ENCODE data around the gene RIPOR3. TPM values are rescaled to one million over a fixed set of nuclear protein-coding genes. Genes with fewer than 3 reads are reported as not detected.
A peak's percentile ranks its signal among the peaks of the same experiment; 100 is the strongest.

RIPOR3 gene
- total and polyA plus RNA-seq, 5 donors from 2014 or later: 0.69 to 1.9 (median 1.3) TPM

- Histone ChIP-seq H3K4me1 (ENCODE audit: control insufficient read depth, insufficient read depth, low read length, poor library complexity, severe bottlenecking) (no peaks in the 10 kb centered on the region), H3K27me3 (ENCODE audit: control insufficient read depth, insufficient read depth, low read length) (no peaks in the 10 kb centered on the region), H3K27ac (ENCODE audit: insufficient read depth, low read length, poor library complexity, severe bottlenecking) (no peak overlapping the region), H3K9me3 (ENCODE audit: control insufficient read depth in 2 of 2, low read length in 2 of 2) (no peaks in the 10 kb centered on the region), H3K4me3 (ENCODE audit: low read depth, low read length) (no peak overlapping the region), H3K36me3 (ENCODE audit: control insufficient read depth, insufficient read depth, low read length) (no peaks in the 10 kb centered on the region)
- Mint-ChIP-seq H3K9me3 (no peaks in the 10 kb centered on the region), H3K4me3 (no peak overlapping the region), H3K27ac (no peak overlapping the region), H3K4me1 (no peaks in the 10 kb centered on the region), H3K27me3 (peaks cover 10% of the 10 kb centered on the region), H3K36me3 (no peaks in the 10 kb centered on the region)
- DNase-seq (no peak), ATAC-seq (ENCODE audit: low read depth in 2 of 2) (no peak)
These were observed 81.1 kb downstream of the RIPOR3 start for GRCh38 chr20:50610212-50610718.

- H3K36me3 ChIP-seq (ENCODE audit: control insufficient read depth, insufficient read depth, low read length): no peaks in the 10 kb centered on the region
- H3K9me3 ChIP-seq (ENCODE audit: control insufficient read depth in 2 of 2, low read length in 2 of 2): no peaks in the 10 kb centered on the region
- no peaks in the 10 kb centered on the region for H3K4me1 ChIP-seq (ENCODE audit: control insufficient read depth, insufficient read depth, low read length, poor library complexity, severe bottlenecking)
- no peak for DNase-seq
- no peak overlapping the region for H3K4me3 Mint-ChIP-seq
- H3K27ac ChIP-seq (ENCODE audit: insufficient read depth, low read length, poor library complexity, severe bottlenecking): no peak overlapping the region
- no peaks in the 10 kb centered on the region for H3K4me1 Mint-ChIP-seq
- no peak overlapping the region for H3K27ac Mint-ChIP-seq
- peaks cover 13% of the 10 kb centered on the region for H3K27me3 Mint-ChIP-seq
- H3K9me3 Mint-ChIP-seq: no peaks in the 10 kb centered on the region
- H3K36me3 Mint-ChIP-seq: no peaks in the 10 kb centered on the region
- ATAC-seq (ENCODE audit: low read depth in 2 of 2): no peak
- no peaks in the 10 kb centered on the region for H3K27me3 ChIP-seq (ENCODE audit: control insufficient read depth, insufficient read depth, low read length)
- no peak overlapping the region for H3K4me3 ChIP-seq (ENCODE audit: low read depth, low read length)
These were observed 81.8 kb downstream of the RIPOR3 start for GRCh38 chr20:50609438-50609989.

GRCh38 chr20:50608750-50609104, 82.6 kb downstream of the RIPOR3 start:
- H3K4me1 ChIP-seq (ENCODE audit: control insufficient read depth, insufficient read depth, low read length, poor library complexity, severe bottlenecking): no peaks in the 10 kb centered on the region
- H3K27me3 ChIP-seq (ENCODE audit: control insufficient read depth, insufficient read depth, low read length): no peaks in the 10 kb centered on the region
- ATAC-seq (ENCODE audit: low read depth in 2 of 2): no peak
- no peak for DNase-seq
- no peaks in the 10 kb centered on the region for H3K36me3 Mint-ChIP-seq
- no peak overlapping the region for H3K4me3 ChIP-seq (ENCODE audit: low read depth, low read length)
- no peaks in the 10 kb centered on the region for H3K9me3 ChIP-seq (ENCODE audit: control insufficient read depth in 2 of 2, low read length in 2 of 2)
- H3K27me3 Mint-ChIP-seq: peaks cover 20% of the 10 kb centered on the region
- H3K36me3 ChIP-seq (ENCODE audit: control insufficient read depth, insufficient read depth, low read length): no peaks in the 10 kb centered on the region
- no peak overlapping the region for H3K4me3 Mint-ChIP-seq
- no peaks in the 10 kb centered on the region for H3K9me3 Mint-ChIP-seq
- no peak overlapping the region for H3K27ac Mint-ChIP-seq
- no peaks in the 10 kb centered on the region for H3K4me1 Mint-ChIP-seq
- H3K27ac ChIP-seq (ENCODE audit: insufficient read depth, low read length, poor library complexity, severe bottlenecking): no peak overlapping the region

GRCh38 chr20:50607850-50608749, 83.2 kb downstream of the RIPOR3 start:
- Histone ChIP-seq H3K9me3 (ENCODE audit: control insufficient read depth in 2 of 2, low read length in 2 of 2) (no peaks in the 10 kb centered on the region), H3K27ac (ENCODE audit: insufficient read depth, low read length, poor library complexity, severe bottlenecking) (no peak overlapping the region), H3K36me3 (ENCODE audit: control insufficient read depth, insufficient read depth, low read length) (no peaks in the 10 kb centered on the region), H3K27me3 (ENCODE audit: control insufficient read depth, insufficient read depth, low read length) (no peaks in the 10 kb centered on the region), H3K4me1 (ENCODE audit: control insufficient read depth, insufficient read depth, low read length, poor library complexity, severe bottlenecking) (no peaks in the 10 kb centered on the region), H3K4me3 (ENCODE audit: low read depth, low read length) (no peak overlapping the region)
- peak overlapping the region in 1 of 3 donors; percentile 74 for H3K27ac Mint-ChIP-seq
- DNase-seq: no peak
- H3K9me3 Mint-ChIP-seq: no peaks in the 10 kb centered on the region
- H3K4me3 Mint-ChIP-seq: no peak overlapping the region
- no peaks in the 10 kb centered on the region for H3K36me3 Mint-ChIP-seq
- no peaks in the 10 kb centered on the region for H3K4me1 Mint-ChIP-seq
- H3K27me3 Mint-ChIP-seq: peaks cover 25% of the 10 kb centered on the region
- ATAC-seq (ENCODE audit: low read depth in 2 of 2): no peak

- no peak overlapping the region for H3K27ac Mint-ChIP-seq
- H3K27me3 Mint-ChIP-seq: peaks cover 27% of the 10 kb centered on the region
- Histone ChIP-seq H3K4me3 (ENCODE audit: low read depth, low read length) (no peak overlapping the region), H3K27me3 (ENCODE audit: control insufficient read depth, insufficient read depth, low read length) (no peaks in the 10 kb centered on the region), H3K27ac (ENCODE audit: insufficient read depth, low read length, poor library complexity, severe bottlenecking) (no peak overlapping the region), H3K9me3 (ENCODE audit: control insufficient read depth in 2 of 2, low read length in 2 of 2) (no peaks in the 10 kb centered on the region), H3K4me1 (ENCODE audit: control insufficient read depth, insufficient read depth, low read length, poor library complexity, severe bottlenecking) (no peaks in the 10 kb centered on the region), H3K36me3 (ENCODE audit: control insufficient read depth, insufficient read depth, low read length) (no peaks in the 10 kb centered on the region)
- H3K36me3 Mint-ChIP-seq: no peaks in the 10 kb centered on the region
- no peak overlapping the region for H3K4me3 Mint-ChIP-seq
- DNase-seq (no peak), ATAC-seq (ENCODE audit: low read depth in 2 of 2) (no peak)
- H3K9me3 Mint-ChIP-seq: no peaks in the 10 kb centered on the region
- H3K4me1 Mint-ChIP-seq: no peaks in the 10 kb centered on the region
These were observed 83.9 kb downstream of the RIPOR3 start for GRCh38 chr20:50607436-50607835.

- H3K36me3 ChIP-seq (ENCODE audit: control insufficient read depth, insufficient read depth, low read length): no peaks in the 10 kb centered on the region
- no peaks in the 10 kb centered on the region for H3K9me3 ChIP-seq (ENCODE audit: control insufficient read depth in 2 of 2, low read length in 2 of 2)
- no peak for ATAC-seq (ENCODE audit: low read depth in 2 of 2)
- no peak overlapping the region for H3K4me3 ChIP-seq (ENCODE audit: low read depth, low read length)
- no peaks in the 10 kb centered on the region for H3K27me3 ChIP-seq (ENCODE audit: control insufficient read depth, insufficient read depth, low read length)
- H3K27me3 Mint-ChIP-seq: peaks cover 28% of the 10 kb centered on the region
- no peaks in the 10 kb centered on the region for H3K36me3 Mint-ChIP-seq
- no peak for DNase-seq
- no peak overlapping the region for H3K27ac Mint-ChIP-seq
- no peak overlapping the region for H3K27ac ChIP-seq (ENCODE audit: insufficient read depth, low read length, poor library complexity, severe bottlenecking)
- H3K9me3 Mint-ChIP-seq: no peaks in the 10 kb centered on the region
- H3K4me3 Mint-ChIP-seq: no peak overlapping the region
- H3K4me1 Mint-ChIP-seq: no peaks in the 10 kb centered on the region
- H3K4me1 ChIP-seq (ENCODE audit: control insufficient read depth, insufficient read depth, low read length, poor library complexity, severe bottlenecking): no peaks in the 10 kb centered on the region
These were observed 86.2 kb downstream of the RIPOR3 start for GRCh38 chr20:50605136-50605535.

GRCh38 chr20:50604451-50604850, 86.9 kb downstream of the RIPOR3 start:
- Histone ChIP-seq H3K27ac (ENCODE audit: insufficient read depth, low read length, poor library complexity, severe bottlenecking) (no peak overlapping the region), H3K9me3 (ENCODE audit: control insufficient read depth in 2 of 2, low read length in 2 of 2) (no peaks in the 10 kb centered on the region), H3K27me3 (ENCODE audit: control insufficient read depth, insufficient read depth, low read length) (no peaks in the 10 kb centered on the region), H3K4me3 (ENCODE audit: low read depth, low read length) (no peak overlapping the region), H3K36me3 (ENCODE audit: control insufficient read depth, insufficient read depth, low read length) (no peaks in the 10 kb centered on the region), H3K4me1 (ENCODE audit: control insufficient read depth, insufficient read depth, low read length, poor library complexity, severe bottlenecking) (no peaks in the 10 kb centered on the region)
- no peaks in the 10 kb centered on the region for H3K4me1 Mint-ChIP-seq
- no peak overlapping the region for H3K4me3 Mint-ChIP-seq
- H3K27ac Mint-ChIP-seq: no peak overlapping the region
- no peaks in the 10 kb centered on the region for H3K36me3 Mint-ChIP-seq
- ATAC-seq (ENCODE audit: low read depth in 2 of 2) (no peak), DNase-seq (no peak)
- H3K27me3 Mint-ChIP-seq: peaks cover 34% of the 10 kb centered on the region
- H3K9me3 Mint-ChIP-seq: no peaks in the 10 kb centered on the region
